ENCODE results near the gene SERPINA9.
"Not testable (repeated sequence)": the region's sequence is repeated elsewhere in the genome, so short reads cannot be mapped to it uniquely, and the experiment has no call there.

SERPINA9 gene

DNA sequence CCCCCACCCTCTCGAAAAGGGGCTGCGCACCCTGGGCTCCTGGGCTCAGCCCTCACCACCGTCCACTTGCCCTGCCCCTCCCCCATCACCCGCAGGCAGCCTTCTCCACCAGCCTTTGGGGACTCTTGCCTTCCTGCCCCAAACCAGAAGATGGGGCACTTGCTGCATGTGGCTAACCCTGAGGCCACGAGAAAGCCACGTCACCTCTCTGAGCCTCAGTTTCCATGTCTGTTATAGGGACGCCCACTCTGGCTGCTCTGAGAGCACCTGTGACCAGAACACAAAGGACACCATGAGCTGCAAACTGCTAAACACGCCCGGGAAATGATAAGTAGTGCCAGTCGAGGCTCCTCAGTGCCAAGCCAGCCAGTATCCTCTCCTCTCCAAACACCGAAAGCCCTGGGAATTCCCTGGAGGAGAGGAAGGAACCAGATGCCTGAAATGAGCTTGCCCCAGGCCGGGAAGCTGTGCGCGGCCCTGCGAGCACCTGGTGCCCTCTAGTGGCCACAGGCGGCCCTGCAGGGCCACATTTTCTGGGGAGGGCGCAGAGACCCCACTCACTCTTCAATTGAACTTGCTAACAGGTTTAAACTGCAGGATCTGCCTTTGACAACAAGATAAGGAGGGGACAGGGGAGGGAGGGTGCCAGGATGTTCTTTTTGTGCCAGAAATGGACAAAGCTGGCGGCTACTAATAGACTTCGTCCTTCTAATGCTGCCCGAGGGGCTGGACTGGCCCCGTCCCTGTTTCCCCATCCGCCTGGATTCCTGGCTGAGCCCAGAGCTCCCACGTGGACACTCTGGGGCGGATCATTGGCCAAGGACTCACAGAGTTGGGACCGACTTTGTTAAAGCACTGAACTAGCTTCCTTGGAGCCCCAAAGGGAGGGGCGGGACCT, 10.2 kb upstream of the SERPINA9 start:
- peak; percentile 44 for DNase-seq

DNA sequence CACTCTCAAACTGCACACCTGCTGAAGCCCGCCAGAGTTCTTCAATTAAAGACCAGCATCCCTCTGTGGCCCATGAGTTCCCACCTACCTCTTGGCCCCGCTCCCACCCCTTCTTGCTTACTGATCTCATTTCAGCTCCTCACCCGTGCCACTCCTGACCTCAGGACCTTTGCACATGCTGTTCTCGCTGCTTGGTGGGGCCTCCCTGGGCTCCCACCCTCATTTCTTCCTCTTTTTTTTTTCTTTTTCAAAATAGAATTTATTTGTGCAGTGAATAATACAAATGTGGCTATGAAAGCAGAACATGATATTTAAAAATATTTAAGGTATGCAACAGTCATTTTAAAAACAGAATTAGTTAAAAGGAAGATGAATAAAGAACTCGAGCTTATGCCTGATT, 8.5 kb upstream of the SERPINA9 start:
- no peak for DNase-seq

DNA sequence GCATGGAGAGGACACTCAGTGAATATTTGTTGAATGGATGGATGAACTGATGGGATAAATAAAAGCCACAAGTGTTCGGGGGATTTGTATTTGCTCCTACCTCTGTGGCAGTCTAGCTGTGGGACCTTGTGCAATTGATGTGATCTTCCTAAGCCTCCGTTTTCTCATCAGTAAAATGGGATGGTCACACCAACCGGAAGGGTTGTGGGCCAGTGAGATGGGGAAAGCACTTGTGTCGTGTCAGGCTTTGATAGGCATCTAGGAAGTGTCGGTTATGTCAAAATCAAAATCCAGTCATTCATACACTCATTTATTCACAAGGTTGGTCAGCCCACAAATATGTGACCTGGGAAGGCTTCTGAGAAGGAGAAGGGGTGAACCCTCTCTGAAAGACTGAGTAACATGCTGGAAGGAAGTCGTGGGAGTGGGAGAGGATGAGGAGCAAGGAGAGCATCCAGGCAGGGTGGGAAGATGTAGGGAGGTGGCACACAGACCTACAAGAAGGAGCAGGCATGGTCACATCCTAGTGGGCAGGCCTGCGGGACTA, 7.8 kb upstream of the SERPINA9 start:
- no peak for DNase-seq

DNA sequence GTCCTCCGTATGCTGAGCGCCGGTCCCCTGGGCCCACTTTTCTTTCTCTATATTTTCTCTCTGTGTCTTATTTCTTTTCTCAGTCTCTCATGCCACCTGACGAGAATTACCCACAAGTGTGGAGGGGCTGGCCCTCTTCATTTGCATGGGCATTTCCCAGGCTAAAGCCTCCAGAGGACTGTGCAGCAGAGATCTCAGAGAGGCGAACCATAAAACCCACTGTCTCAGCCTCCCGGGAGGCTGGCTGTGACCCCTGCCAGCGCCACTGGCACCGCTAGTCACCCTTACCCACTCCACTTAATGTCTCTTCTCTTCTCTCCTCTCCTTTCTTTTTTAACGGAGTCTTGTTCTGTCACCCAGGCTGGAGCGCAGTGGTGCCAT, 7.1 kb upstream of the SERPINA9 start:
- DNase-seq = no peak

DNA sequence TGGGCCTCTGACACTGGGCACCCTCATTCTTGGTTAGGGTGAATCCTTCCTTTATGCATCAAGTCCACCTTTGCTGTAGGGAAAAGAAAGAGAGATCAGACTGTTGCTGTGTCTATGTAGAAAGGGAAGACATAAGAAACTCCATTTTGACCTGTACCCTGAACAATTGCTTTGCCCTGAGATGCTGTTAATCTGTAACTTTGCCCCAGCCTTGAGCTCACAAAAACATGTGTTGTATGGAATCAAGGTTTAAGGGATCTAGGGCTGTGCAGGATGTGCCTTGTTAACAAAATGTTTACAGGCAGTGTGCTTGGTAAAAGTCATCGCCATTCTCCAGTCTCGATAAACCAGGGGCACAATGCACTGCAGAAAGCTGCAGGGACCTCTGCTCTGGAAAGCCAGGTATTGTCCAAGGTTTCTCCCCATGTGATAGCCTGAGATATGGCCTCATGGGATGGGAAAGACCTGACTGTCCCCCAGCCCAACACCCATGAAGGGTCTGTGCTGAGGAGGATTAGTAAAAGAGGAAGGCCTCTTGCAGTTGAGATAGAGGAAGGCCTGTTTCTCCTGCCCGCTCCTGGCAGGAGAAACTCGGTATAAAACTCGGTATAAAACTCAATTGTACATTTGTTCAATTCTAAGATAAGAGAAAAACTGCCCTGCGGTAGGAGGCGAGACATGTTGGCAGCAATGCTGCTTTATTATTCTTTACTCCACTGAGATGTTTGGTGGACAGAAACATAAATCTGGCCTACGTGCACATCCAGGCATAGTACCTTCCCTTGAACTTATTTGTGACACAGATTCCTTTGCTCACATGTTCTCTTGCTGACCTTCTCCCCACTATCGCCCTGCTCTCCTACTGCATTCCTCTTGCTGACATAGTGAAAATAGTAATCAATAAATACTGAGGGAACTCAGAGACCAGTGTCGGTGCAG, 6.4 kb upstream of the SERPINA9 start:
- DNase-seq = not testable (repeated sequence)

DNA sequence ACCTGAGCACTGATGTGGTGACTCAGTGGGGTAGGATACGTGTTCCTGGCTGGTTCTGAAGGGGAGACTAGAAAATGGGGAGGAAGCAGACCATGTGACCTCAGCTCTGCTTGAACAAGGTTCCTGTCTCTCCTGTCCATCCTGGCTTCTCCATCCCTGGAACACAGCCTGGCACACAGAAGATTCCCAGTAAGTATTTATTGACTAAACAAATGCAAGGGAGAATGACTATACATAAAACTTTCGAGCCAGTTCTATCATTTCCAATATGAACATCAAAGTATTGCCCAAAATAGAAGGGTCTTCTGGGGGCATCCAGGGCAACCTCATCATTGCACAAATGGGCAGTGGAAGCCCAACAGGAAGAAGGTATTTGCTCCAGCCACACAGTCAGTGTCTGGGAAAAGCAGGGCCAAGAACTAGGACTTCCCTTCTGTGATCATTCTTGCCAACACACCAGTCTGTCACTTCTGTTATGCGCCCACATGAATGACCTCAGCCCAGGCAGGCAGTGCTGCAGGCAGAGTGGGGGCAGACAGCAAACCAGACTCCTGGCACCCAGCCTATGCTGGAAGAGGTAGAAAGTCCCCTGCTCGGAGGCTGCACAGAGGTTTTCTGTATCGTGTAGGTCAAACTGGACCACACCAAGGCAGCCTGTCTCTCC, 5.6 kb upstream of the SERPINA9 start:
- DNase-seq = no peak

DNA sequence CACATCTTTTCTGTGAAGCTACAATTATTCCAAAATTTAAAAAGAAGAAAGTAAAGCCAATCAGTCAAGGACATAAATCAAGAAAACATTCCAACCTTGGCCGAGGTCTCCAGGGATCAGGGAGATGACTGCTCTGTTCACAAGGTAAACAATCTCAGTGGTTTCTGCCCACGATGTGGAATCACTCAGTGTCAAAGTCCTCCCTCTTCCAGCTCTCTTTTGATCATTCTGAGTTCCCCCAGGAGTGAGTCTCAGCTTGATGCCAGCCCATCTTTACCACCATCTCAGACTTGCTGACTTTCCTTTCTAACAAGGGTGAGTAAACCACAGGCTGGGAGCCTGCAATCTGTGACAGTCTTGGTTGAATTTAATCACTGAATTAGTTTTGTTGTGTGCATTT, 4.8 kb upstream of the SERPINA9 start:
- DNase-seq = no peak

DNA sequence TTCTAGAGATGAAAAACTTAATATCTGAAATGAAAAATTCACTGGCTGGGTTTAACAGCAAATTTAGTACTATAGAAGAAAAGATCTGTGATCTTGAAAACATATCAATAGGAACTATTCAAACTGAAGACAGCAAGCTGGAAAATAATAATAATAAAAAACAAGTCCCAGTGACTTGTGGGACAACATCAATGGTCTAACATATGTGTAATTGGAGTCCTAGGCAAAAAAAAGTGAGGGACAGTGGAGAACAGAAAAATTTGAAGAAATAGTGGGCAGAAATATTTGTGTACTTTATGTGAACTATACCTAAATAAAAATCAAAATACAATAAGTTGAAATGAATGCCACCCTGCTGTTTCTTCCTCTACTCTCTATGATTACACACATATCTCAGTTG, 2.4 kb upstream of the SERPINA9 start:
- no peak for DNase-seq

DNA sequence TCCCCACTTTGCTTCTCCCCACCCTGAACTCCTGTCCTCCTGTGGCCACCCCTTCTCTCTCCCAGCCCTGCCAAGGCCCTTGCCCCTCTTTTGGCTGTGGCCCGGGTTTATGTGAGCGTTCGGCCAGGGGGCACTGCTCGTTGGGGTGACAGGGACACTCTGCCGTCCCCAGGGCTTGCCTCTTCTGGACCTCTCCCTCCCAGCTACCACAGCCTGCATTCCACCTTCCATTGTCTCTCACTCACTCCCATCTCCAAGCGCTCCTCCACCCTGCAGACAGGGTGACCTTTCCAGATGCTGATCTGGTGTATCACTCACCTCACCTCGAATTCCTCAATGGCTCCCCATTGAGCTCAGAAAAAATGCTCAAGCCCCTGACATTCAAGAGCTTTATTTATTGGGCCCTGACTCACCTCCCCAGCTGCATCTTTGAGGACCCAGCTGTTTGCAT, 1.4 kb downstream of the SERPINA9 start:
- no peak for DNase-seq

DNA sequence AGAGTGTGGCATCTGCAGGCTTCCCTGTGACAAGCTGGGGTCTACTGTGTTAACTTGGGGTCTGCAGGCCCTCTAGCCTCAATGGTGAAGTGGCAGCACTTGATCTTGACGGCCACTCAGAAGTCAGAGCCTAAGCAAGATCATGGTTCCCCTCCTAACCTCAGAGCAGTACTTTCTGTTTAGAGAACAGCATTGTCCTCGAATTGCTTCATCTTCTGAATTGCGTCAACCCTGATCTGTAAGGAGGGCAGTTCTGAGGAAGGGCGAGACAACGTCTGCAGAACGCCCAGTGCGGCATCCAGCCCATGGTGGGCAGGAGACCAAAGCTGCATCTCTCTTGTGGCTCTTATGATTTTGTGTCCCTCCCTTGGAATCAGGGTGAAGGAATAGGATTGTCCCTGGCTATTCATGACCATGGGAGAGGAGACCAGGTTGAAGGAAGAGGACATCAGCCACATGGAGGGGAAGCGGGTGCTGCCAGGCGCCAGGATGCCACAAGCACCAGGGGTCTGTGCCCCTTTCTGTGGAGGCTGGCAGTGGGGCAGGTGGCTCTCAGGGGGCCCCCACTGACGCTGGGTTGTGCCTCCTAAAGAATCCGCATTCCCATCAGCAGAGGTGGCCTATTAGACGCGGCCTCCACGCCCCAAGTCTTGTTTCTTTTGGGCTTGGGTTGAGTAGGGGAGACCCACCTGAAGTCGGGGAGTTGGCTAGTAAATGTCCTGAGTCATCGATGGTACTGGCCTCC, 2.2 kb downstream of the SERPINA9 start:
- DNase-seq = no peak

DNA sequence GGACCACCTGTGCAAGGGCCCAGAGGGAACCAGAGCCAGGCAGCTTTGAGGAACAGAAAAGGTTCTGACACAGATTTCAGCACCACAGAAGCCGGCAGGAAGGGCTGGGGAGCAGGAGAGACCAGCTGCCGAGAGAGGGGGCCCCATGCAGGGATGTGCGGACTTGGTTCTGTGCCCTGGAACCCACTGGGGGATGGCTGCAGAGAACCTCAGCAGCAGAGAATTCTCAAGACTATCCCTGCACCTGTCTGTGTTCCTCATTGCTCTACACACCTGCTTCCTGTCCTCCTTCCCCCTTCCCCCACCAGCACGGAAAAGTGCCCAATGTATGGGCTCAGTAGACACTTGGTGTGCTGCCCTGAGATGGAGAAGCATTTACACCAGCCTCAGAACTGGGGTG, 3.2 kb downstream of the SERPINA9 start:
- DNase-seq = no peak

DNA sequence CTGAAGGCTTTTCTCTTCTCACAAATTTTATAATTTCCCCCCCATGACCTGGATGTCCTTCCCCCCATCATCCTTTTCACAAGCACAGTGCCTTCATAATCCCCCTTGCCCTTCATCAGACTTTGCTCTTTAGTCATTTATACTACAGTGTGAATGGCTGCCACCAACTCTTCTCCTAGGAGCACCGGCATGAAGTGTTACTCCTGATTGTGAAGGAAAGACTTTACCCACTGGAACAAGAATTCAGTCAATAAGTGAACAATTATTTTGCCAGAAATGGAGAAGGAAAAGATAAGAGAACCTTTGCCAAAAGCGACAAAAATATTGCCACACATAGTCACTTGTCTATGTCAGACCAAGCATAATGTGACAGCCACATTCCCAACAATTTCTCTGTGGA, 5.0 kb downstream of the SERPINA9 start:
- DNase-seq = no peak

DNA sequence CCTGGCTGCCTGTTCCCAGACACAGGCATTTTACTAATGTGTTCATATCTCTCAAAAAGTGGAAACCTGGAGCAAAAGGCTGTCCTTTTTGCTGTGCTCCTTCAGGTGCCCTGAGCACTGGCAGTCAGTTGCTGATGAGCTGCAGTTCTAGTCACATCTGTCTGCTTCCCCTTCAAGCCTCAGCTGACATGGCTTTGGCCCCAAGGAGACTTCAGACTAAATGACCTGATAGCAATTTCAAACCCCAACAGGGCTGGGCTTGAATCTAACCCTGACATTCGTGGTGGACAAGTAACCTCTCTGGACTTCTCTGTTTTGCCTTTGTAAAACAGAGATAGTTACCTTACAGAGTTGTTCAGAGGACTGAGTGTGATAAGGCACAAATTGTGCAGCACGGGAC, 5.7 kb downstream of the SERPINA9 start:
- DNase-seq = no peak

DNA sequence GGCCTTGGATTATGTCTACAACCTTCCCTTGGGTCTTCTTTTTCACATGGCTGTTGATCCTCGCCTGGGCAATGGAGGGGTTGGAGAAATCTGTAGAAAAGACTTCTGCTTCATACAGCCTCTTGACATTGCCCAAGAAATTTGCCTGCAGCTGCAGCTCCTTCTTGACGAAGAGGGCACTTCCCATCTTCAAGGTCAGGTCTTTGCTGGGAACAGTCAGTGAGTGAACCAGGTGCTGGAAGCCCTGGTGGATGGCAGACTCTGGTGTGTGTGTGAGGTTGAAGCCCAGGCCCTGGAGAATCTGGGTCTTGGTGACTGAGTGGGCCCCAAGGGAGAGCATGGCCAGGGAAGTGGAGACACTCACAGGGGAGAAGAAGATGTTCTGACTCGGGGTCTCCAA, 6.7 kb downstream of the SERPINA9 start:
- no peak for DNase-seq

DNA sequence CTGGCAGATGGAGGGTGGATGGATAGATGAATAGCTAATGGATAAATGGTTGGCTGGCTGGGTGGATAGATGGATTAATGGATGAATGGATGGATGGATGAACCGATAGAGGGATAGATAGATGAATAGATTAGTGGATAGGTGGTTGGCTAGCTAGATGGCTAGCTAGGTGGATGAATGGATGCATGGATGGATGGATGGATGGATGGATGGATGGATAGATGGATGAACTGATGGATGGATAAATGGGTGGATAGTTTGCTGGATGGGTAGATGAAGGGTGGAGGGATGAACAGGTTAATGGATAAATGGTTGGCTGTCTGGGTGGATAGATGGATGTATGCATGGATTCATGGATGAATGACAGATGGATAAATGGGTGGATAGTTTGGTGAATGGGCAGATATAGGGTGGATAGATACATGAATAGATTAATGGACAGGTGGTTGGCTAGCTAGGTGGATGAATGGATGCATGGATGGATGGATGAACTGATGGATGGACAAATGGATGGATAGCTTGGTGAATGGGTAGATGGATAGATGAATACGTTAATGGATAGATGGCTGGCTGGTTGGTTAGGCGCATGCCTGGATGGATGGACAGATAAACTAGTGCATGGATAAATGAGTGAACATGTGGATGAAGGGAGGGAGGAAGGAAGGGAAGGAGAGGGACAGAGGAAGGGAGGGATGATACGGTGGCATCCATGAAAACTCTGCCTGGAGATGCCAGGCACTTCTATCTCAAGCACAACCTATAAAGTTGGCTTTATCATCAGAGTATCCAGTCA, 8.1 kb downstream of the SERPINA9 start:
- no peak for DNase-seq

DNA sequence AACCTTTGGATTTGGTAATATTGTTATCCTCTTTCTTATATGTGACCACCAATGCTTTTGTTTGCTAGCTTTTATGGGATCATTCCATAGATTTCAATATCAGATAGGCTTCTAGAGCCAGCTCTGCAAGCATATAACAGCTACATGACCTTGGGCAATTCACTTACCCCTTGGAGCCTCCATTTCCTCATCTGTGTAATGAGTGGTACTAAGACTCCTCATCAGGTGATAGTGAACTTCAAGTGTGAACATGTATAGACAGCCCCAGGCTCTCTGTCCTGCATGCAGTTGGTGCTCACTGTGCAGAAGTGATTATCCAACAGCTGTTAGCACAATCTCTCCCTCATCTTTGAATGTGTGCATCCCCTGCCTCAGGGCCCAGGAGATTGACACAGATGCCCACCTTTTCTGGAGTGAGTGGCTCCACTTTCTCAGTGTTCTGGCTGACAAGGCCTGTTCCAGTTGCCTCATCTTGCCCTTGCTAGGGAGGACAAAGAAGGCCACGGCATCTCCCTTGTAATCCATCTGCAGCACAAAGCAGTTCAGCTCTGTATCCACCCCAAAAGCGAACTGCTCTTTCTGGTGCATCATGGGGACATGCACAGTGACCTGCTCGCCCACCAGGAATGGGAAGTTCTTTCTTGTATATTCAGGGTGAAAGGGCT, 9.2 kb downstream of the SERPINA9 start:
- no peak for DNase-seq

DNA sequence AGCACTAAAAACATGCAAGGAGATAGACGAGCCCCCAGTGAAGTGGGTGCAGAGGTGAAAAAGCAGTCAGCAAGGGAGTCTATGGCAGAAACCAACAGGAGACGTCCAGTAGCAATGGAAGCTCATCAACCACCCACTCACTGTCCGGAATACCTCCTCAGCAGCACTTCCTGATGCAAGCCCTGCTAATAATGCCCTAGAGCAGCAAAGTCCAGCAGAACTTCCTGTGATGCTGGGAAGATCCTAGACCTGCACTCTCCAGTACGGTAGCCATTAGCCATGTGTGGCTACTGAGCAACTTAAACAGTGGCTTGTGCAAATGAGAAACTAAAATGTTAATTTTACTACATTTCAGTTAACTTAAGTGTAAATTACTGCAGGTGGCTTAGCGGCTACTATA, 11.0 kb downstream of the SERPINA9 start:
- no peak for DNase-seq

DNA sequence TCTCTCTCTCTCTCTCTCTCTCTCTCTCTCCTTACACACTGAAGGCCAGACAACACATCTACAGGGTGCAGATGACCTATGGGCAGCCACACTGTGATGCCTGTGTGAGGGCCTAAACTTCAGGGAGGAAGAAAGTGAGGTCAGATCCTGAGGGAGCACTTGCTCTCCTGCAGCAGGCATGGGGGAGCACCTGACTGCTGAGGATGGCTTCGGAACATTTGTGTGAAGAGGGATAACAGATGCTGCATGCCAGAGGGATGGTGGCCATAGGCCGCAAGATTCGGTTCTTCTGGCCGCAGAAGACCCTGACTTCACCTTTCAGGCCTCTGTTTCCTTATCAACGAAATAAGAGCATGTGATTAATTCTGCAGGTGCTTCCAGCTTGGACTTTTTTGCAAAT, 11.7 kb downstream of the SERPINA9 start:
- no peak for DNase-seq

DNA sequence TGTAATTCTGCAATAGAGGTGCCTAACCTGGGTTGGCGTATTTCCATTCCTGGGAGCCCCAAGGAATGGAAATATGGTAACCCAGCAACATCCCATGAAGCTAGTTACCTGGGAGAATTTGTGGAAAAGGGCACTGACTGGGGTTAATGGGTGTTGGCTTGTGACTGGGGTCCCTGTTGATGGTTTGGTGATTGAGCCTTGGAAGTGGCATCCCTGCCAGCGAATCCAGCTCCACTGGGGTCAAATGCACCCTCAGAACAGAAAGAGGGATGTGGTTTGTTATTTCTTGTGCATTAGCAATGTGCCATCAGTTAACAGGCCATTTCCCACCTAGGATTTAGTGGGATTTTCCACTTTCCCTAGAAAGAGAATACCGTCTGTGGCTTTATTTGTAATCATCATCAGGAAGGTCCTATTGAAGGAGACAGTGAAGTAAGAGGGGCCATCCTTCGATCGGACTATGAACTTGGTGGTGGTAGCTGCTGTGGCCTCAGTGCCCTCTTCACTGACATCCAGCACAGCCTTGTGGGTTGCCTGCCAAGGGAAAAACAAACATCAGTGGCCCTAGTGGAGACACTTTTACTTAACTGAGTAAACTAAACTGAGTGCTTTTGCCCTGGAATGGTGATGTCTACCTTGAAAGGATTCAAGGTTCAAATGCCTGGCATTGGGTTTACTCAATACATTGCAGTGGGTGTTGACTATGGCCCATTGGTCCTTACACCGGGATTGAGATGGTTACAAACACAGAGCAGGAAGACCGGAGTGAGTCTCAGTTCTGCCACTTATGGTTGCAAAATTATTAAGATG, 13.0 kb downstream of the SERPINA9 start:
- no peak for DNase-seq

DNA sequence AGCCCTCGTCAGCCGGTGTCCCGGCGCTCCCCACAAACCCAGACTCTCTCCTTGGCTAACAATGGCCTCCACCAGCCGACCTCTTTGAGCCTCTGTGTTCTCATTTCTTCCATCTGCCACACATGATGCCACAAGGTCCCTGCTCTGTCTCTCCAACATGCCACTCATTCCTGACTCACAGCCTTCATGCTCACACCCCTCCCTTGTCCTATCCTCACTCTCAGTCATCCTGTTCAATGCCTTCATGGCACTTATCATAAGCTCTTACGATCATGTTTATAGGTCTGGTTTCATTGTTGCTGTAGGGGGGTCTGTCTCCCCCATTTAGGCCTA, 13.8 kb downstream of the SERPINA9 start:
- no peak for DNase-seq

Measured in midbrain (tissue), 1 donor.